MM.1S (cell line): ENCODE results near the gene TDRD3.

ENCODE experiments used
- CTCF ChIP-seq: fragments of 300-600 bp; sonication (generic); IDR thresholded peaks from 2 replicates; pipeline ENCODE4 v1.5.1; 2016; ENCODE audit warnings: antibody characterized with exemption, low read length, mixed read lengths
- EZH2 ChIP-seq: fragments of 300-600 bp; sonication (generic); optimal IDR thresholded peaks from 2 replicates; pipeline ENCODE3; 2017; ENCODE audit warnings: low read depth, mild to moderate bottlenecking, antibody characterized with exemption, low read length, mixed read lengths

- no peak for TF ChIP-seq CTCF
- no peak for TF ChIP-seq EZH2
These were observed 186.3 kb downstream of the TDRD3 start for GRCh38 chr13:60583196-60583888.
